Measurements from ENCODE around the gene KRT20. TPM values are rescaled to one million over a fixed set of nuclear protein-coding genes. Genes with fewer than 3 reads are reported as not detected.

KRT20 gene
- total RNA-seq, 4 donors from 2014 or later: 111 to 978 (median 820) TPM

- H3K36me3 ChIP-seq: peaks cover 0 to 9% (median 0%) of the 10 kb centered on the region in 3 donors
- H3K4me3 ChIP-seq: no peak overlapping the region
- no peak for DNase-seq
- H3K27ac ChIP-seq: no peak overlapping the region
- H3K9me3 ChIP-seq: no peaks in the 10 kb centered on the region
- H3K4me1 ChIP-seq: no peaks in the 10 kb centered on the region
- TF ChIP-seq POLR2A (IDR thresholded peaks at IDR 0.05): no peak
- TF ChIP-seq, protein P1, sequence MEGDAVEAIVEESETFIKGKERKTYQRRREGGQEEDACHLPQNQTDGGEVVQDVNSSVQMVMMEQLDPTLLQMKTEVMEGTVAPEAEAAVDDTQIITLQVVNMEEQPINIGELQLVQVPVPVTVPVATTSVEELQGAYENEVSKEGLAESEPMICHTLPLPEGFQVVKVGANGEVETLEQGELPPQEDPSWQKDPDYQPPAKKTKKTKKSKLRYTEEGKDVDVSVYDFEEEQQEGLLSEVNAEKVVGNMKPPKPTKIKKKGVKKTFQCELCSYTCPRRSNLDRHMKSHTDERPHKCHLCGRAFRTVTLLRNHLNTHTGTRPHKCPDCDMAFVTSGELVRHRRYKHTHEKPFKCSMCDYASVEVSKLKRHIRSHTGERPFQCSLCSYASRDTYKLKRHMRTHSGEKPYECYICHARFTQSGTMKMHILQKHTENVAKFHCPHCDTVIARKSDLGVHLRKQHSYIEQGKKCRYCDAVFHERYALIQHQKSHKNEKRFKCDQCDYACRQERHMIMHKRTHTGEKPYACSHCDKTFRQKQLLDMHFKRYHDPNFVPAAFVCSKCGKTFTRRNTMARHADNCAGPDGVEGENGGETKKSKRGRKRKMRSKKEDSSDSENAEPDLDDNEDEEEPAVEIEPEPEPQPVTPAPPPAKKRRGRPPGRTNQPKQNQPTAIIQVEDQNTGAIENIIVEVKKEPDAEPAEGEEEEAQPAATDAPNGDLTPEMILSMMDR (IDR thresholded peaks at IDR 0.05): no peak
- no peaks in the 10 kb centered on the region for H3K27me3 ChIP-seq
Measured at GRCh38 chr17:40830085-40830776, 54.8 kb downstream of the KRT20 start.

DNA sequence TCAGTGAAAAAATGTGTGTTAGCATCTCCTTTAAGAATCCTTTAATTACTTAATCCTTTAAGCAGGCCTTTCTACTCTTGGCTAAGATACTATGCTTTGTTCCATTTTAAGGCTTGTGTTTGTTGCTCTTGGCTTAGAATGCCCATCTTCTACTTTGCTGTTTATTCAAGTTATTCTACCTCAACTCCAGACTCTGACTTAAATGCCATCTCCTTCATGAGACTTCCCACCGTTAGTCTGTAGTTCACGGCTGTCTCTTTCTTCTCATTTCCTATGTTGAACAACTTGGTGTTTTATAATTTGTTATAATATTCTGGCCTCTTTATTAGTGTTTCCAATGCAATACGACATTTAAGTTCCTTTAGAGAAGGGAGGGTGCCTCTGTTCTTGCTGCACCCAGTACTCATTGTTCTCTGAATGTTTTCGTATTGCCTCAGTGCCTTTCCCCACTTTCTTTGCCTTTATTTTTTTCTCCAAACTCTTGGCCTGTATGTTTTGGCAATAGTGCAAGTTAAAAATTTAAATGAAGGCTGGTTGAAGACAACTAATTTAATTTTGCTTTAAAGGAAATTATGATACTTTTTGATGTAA is 56.5 kb downstream of the KRT20 start:
- no peak overlapping the region for H3K4me3 ChIP-seq
- H3K27me3 ChIP-seq: no peaks in the 10 kb centered on the region
- H3K9me3 ChIP-seq: no peaks in the 10 kb centered on the region
- H3K4me1 ChIP-seq: no peaks in the 10 kb centered on the region
- no peaks in the 10 kb centered on the region for H3K36me3 ChIP-seq
- TF ChIP-seq, protein P1 (IDR thresholded peaks at IDR 0.05): no peak
- no peak for TF ChIP-seq POLR2A (IDR thresholded peaks at IDR 0.05)
- no peak overlapping the region for H3K27ac ChIP-seq
- DNase-seq: no peak

DNA sequence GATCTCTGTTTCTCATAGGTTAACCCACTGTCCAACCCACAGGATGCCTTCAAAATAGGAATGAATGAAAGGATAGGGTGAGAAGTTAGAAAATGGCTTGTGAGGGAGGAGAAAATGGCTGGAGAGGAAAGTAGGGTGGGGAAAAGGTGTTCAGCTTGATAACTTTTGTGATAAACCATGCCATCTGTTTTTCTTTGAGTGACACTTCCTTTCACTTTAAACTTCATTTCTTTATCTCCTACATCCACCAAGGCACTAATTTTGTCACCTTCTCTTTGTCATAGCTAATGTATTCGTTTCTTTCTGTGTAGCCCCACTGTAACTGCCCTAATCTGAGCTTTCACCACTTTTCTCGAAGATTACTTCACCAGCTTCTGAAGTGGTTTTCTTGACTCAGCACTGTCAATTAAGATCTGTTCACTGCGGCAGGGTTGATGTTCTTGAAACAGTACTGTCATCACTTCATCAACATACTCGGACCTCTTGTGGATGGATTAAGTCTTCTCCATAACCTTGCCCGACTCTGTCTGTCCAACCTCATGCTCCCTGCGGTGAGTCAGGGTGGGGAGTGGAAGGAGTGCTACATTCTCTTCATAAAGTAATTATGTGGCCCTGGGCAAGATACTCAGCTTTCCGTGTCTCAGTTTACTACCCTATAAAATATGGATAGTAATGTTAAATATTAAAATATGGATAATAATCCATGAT is 57.1 kb downstream of the KRT20 start:
- no peaks in the 10 kb centered on the region for H3K9me3 ChIP-seq
- no peak for TF ChIP-seq POLR2A (IDR thresholded peaks at IDR 0.05)
- TF ChIP-seq, protein P1 (IDR thresholded peaks at IDR 0.05): no peak
- no peaks in the 10 kb centered on the region for H3K27me3 ChIP-seq

More for the DNA sequence above, 57.1 kb downstream of the KRT20 start:
- Histone ChIP-seq H3K4me3 (no peak overlapping the region), H3K36me3 (no peaks in the 10 kb centered on the region), H3K27ac (no peak overlapping the region), H3K4me1 (no peaks in the 10 kb centered on the region)
- no peak for DNase-seq

Other genes starting within 250 kb of the KRT20 start
- 100 to 1,000 TPM in 1 of 4 donors, 10 to 100 TPM in 3; 46.7 to 133 (median 71.6) TPM for gene SMARCE1, start 237.4 kb downstream of the KRT20 start, total RNA-seq
- gene KRT222, start 220.1 kb downstream of the KRT20 start, total RNA-seq: 1 to 10 TPM in 2 of 4 donors, under 1 TPM in 1, not detected in 1; 0.95 to 1.8 (median 1.6) TPM
- gene KRT24, start 181.5 kb downstream of the KRT20 start, total RNA-seq: 1 to 10 TPM in 2 of 4 donors, not detected in 2; 1.0 to 8.3 TPM
- gene KRT25, start 129.9 kb downstream of the KRT20 start, total RNA-seq: not detected
- gene KRT26, start 113.0 kb downstream of the KRT20 start, total RNA-seq: not detected
- gene KRT27, start 102.7 kb downstream of the KRT20 start, total RNA-seq: not detected
- gene KRT28, start 85.3 kb downstream of the KRT20 start, total RNA-seq: under 1 TPM in 1 of 4 donors, not detected in 3; 0.88 TPM
- gene KRT10, start 62.6 kb downstream of the KRT20 start, total RNA-seq: 10 to 100 TPM in 2 of 4 donors, 1 to 10 TPM in 2; 5.1 to 19.0 (median 8.1) TPM
- gene KRT12, start 18.0 kb downstream of the KRT20 start, total RNA-seq: 10 to 100 TPM in 1 of 4 donors, 1 to 10 TPM in 2, not detected in 1; 4.9 to 18.2 (median 9.1) TPM
- 1 to 10 TPM in 2 of 4 donors, not detected in 2; 1.1 to 2.5 TPM for gene KRT23, start 52.4 kb upstream of the KRT20 start, total RNA-seq
- gene KRT39, start 81.7 kb upstream of the KRT20 start, total RNA-seq: not detected
- 1 to 10 TPM in 1 of 4 donors, under 1 TPM in 2, not detected in 1; 0.88 to 1.0 (median 0.94) TPM for gene KRT40, start 99.1 kb upstream of the KRT20 start, total RNA-seq
- not detected for gene KRTAP3-3, start 108.9 kb upstream of the KRT20 start, total RNA-seq
- gene KRTAP3-2, start 114.7 kb upstream of the KRT20 start, total RNA-seq: not detected
- gene KRTAP3-1, start 123.9 kb upstream of the KRT20 start, total RNA-seq: not detected
- gene KRTAP1-5, start 142.0 kb upstream of the KRT20 start, total RNA-seq: not detected
- gene KRTAP1-4, start 145.0 kb upstream of the KRT20 start, total RNA-seq: not detected
- not detected for gene KRTAP1-3, start 149.6 kb upstream of the KRT20 start, total RNA-seq
- not detected for gene KRTAP1-1, start 156.2 kb upstream of the KRT20 start, total RNA-seq
- gene KRTAP2-1, start 162.1 kb upstream of the KRT20 start, total RNA-seq: not detected
- not detected for gene KRTAP2-2, start 170.0 kb upstream of the KRT20 start, total RNA-seq
- gene KRTAP2-3, start 174.9 kb upstream of the KRT20 start, total RNA-seq: not detected
- not detected for gene KRTAP2-4, start 180.6 kb upstream of the KRT20 start, total RNA-seq
- gene KRTAP4-7, start 198.9 kb upstream of the KRT20 start, total RNA-seq: not detected
- not detected for gene KRTAP4-8, start 212.9 kb upstream of the KRT20 start, total RNA-seq
- not detected for gene KRTAP4-16, start 217.0 kb upstream of the KRT20 start, total RNA-seq
- gene KRTAP4-9, start 220.1 kb upstream of the KRT20 start, total RNA-seq: not detected
- not detected for gene KRTAP4-11, start 233.1 kb upstream of the KRT20 start, total RNA-seq
- not detected for gene KRTAP4-12, start 238.9 kb upstream of the KRT20 start, total RNA-seq